Body of pancreas (tissue), 4 donors: ENCODE measurements around the gene PIF1.

ENCODE experiments used
- POLR2A ChIP-seq, 3 donors: fragments of 450-650 bp; IDR thresholded peaks; one replicate each; pipeline ENCODE4 v1.6.1; 2016; ENCODE audit warnings: antibody characterized with exemption in 3 of 3, mild to moderate bottlenecking in 2 of 3
- TF ChIP-seq, protein P1 (sequence below), 7 experiments: fragments of 450-650 bp in 4 of 7; fragments of 200-600 bp in 3 of 7; sonication (generic) in 3 of 7; IDR thresholded peaks; one replicate each; pipeline ENCODE4 v1.5.1; 2016 to 2019; ENCODE audit warnings: antibody characterized with exemption in 7 of 7

DNA sequence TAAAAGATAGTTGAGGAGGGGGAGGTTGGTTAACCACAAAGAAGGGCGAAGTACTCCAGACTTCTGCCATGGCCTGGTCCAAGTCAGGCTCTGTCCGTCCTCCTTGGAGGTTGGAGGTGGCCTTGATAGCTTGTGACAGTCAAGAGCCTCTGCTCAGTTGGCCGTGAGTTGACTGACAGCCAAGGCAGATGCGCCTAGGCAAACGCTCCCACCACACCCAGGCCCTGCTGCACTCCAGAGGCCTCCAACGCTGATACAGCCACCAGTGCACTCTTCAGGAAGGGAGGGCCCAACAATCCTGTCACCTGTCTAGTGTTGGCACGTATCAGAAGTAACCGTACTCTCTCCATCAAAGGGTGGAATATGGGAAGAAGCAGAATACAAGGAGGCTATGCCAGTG is 59.4 kb downstream of the PIF1 start:
- TF ChIP-seq, protein P1, sequence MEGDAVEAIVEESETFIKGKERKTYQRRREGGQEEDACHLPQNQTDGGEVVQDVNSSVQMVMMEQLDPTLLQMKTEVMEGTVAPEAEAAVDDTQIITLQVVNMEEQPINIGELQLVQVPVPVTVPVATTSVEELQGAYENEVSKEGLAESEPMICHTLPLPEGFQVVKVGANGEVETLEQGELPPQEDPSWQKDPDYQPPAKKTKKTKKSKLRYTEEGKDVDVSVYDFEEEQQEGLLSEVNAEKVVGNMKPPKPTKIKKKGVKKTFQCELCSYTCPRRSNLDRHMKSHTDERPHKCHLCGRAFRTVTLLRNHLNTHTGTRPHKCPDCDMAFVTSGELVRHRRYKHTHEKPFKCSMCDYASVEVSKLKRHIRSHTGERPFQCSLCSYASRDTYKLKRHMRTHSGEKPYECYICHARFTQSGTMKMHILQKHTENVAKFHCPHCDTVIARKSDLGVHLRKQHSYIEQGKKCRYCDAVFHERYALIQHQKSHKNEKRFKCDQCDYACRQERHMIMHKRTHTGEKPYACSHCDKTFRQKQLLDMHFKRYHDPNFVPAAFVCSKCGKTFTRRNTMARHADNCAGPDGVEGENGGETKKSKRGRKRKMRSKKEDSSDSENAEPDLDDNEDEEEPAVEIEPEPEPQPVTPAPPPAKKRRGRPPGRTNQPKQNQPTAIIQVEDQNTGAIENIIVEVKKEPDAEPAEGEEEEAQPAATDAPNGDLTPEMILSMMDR (IDR thresholded peaks at IDR 0.05), result no peak
- no peak for TF ChIP-seq POLR2A (IDR thresholded peaks at IDR 0.05)
